ENCODE data around the gene BCAS3.

Gene BCAS3

GRCh38 chr17:61423967-61424649 is 746.5 kb downstream of the BCAS3 start:
- TF ChIP-seq CTCF (IDR thresholded peaks at IDR 0.05; ENCODE audit: poor library complexity, severe bottlenecking), result no peak
- Histone ChIP-seq H3K4me1 (ENCODE audit: insufficient read depth, poor library complexity, severe bottlenecking) (peaks cover 6% of the 10 kb centered on the region), H3K4me3 (ENCODE audit: severe bottlenecking) (no peak overlapping the region), H3K27ac (ENCODE audit: poor library complexity, severe bottlenecking) (no peak overlapping the region), H3K9me3 (ENCODE audit: severe bottlenecking) (no peaks in the 10 kb centered on the region), H3K36me3 (ENCODE audit: low read depth) (no peaks in the 10 kb centered on the region), H3K27me3 (ENCODE audit: insufficient read depth, poor library complexity, severe bottlenecking) (no peaks in the 10 kb centered on the region)
- no peak for DNase-seq (ENCODE audit: low spot score)
- no peak for ATAC-seq (ENCODE audit: low read depth)

- 0 out of 3 replicates have a peak, but pooled peaks have one; percentile 23 for ATAC-seq (ENCODE audit: low read depth)
These were observed 748.2 kb downstream of the BCAS3 start for GRCh38 chr17:61425682-61426481.

GRCh38 chr17:61426482-61427304 is 749.0 kb downstream of the BCAS3 start:
- no peaks in the 10 kb centered on the region for H3K9me3 ChIP-seq (ENCODE audit: severe bottlenecking)
- DNase-seq (ENCODE audit: low spot score), result no peak
- TF ChIP-seq CTCF (IDR thresholded peaks at IDR 0.05; ENCODE audit: poor library complexity, severe bottlenecking), result no peak
- no peak overlapping the region for H3K4me3 ChIP-seq (ENCODE audit: severe bottlenecking)
- H3K27me3 ChIP-seq (ENCODE audit: insufficient read depth, poor library complexity, severe bottlenecking), result no peaks in the 10 kb centered on the region
- H3K27ac ChIP-seq (ENCODE audit: poor library complexity, severe bottlenecking), result no peak overlapping the region
- H3K4me1 ChIP-seq (ENCODE audit: insufficient read depth, poor library complexity, severe bottlenecking), result peaks cover 5% of the 10 kb centered on the region
- ATAC-seq (ENCODE audit: low read depth), result peak; percentile 85
- no peaks in the 10 kb centered on the region for H3K36me3 ChIP-seq (ENCODE audit: low read depth)

More at GRCh38 chr17:61425682-61426481, 748.2 kb downstream of the BCAS3 start:
- TF ChIP-seq CTCF (IDR thresholded peaks at IDR 0.05; ENCODE audit: poor library complexity, severe bottlenecking), result no peak
- DNase-seq (ENCODE audit: low spot score), result no peak
- H3K9me3 ChIP-seq (ENCODE audit: severe bottlenecking), result no peaks in the 10 kb centered on the region
- no peaks in the 10 kb centered on the region for H3K27me3 ChIP-seq (ENCODE audit: insufficient read depth, poor library complexity, severe bottlenecking)
- H3K4me1 ChIP-seq (ENCODE audit: insufficient read depth, poor library complexity, severe bottlenecking), result peaks cover 6% of the 10 kb centered on the region
- H3K36me3 ChIP-seq (ENCODE audit: low read depth), result no peaks in the 10 kb centered on the region
- no peak overlapping the region for H3K27ac ChIP-seq (ENCODE audit: poor library complexity, severe bottlenecking)
- no peak overlapping the region for H3K4me3 ChIP-seq (ENCODE audit: severe bottlenecking)

- no peak for ATAC-seq (ENCODE audit: low read depth)
- Histone ChIP-seq H3K27ac (ENCODE audit: poor library complexity, severe bottlenecking) (no peak overlapping the region), H3K9me3 (ENCODE audit: severe bottlenecking) (no peaks in the 10 kb centered on the region), H3K4me3 (ENCODE audit: severe bottlenecking) (no peak overlapping the region), H3K36me3 (ENCODE audit: low read depth) (no peaks in the 10 kb centered on the region), H3K4me1 (ENCODE audit: insufficient read depth, poor library complexity, severe bottlenecking) (no peaks in the 10 kb centered on the region), H3K27me3 (ENCODE audit: insufficient read depth, poor library complexity, severe bottlenecking) (no peaks in the 10 kb centered on the region)
- DNase-seq (ENCODE audit: low spot score), result no peak
- no peak for TF ChIP-seq CTCF (IDR thresholded peaks at IDR 0.05; ENCODE audit: poor library complexity, severe bottlenecking)
These were observed 749.9 kb downstream of the BCAS3 start for GRCh38 chr17:61427567-61427966.

All from RWPE2 (cell line).